Neutrophil (primary cell): ENCODE measurements around the gene EMCN.
"Not testable (repeated sequence)": the region's sequence is repeated elsewhere in the genome, so short reads cannot be mapped to it uniquely, and the experiment has no call there.

ENCODE experiments used
- H3K27ac ChIP-seq: fragments of 200-600 bp; sonication (generic); 2 replicates; pipeline ENCODE4 v1.5.1; 2016; ENCODE audit warnings: mild to moderate bottlenecking, moderate library complexity
- H3K27me3 ChIP-seq: fragments of 200-600 bp; sonication (generic); 2 replicates; pipeline ENCODE4 v1.6.0; 2016; ENCODE audit warnings: mild to moderate bottlenecking
- H3K36me3 ChIP-seq: fragments of 200-600 bp; sonication (generic); 2 replicates; pipeline ENCODE4 v1.5.1; 2017
- H3K4me1 ChIP-seq, 2 experiments: fragments of 200-600 bp in 1 of 2; sonication (generic) in 1 of 2; 1 replicate in 1 of 2; 2 replicates in 1 of 2; pipeline versions ENCODE4 v1.5.1 to v1.6.1; 2013 to 2016; ENCODE audit warnings: low read depth in 1 of 2, low read length in 1 of 2, mild to moderate bottlenecking in 1 of 2, moderate library complexity in 1 of 2; ENCODE audit not compliant: control insufficient read depth in 1 of 2, insufficient read depth in 1 of 2
- H3K4me3 ChIP-seq, 2 experiments: fragments of 200-600 bp in 1 of 2; sonication (generic) in 1 of 2; 1 replicate in 1 of 2; 2 replicates in 1 of 2; pipeline ENCODE4 v1.5.1; 2013 to 2016; ENCODE audit warnings: low read depth in 1 of 2, low read length in 1 of 2, mild to moderate bottlenecking in 1 of 2, moderate library complexity in 1 of 2
- H3K9me3 ChIP-seq: fragments of 200-600 bp; sonication (generic); 2 replicates; pipeline ENCODE4 v1.5.1; 2016
- TF ChIP-seq, protein P1 (sequence below): fragments of 200-600 bp; sonication (generic); IDR thresholded peaks from 2 replicates; pipeline ENCODE4 v1.5.1; 2016; ENCODE audit warnings: antibody characterized with exemption

EMCN gene

DNA sequence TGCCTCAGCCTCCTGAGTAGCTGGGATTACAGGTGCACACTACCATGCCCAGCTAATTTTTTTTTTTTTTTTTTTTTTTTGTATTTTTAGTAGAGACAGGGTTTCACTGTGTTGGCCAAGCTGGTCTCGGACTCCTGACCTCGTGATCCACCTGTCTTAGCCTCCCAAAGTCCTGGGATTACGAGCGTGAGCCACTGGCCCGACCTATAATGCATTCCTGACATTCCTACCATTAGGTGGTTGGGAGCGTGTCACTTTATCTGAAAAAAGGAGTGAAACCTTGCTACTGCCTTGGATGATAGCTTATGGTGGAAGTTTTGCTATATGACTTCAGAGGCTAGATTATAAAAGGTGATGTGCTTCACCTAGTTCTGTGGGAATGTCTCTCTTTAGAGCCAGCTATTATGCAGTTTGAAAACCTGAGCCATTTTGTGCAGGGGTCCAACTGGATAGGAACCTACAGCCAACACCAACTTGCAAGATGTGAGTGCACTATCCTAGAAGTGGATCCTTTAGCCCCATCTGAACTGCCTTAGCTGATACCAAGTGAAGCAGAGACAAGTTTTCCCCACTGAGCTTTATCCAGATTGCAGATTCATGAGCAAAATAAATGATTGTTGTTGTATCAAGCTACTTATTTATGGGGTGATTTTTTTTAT lies 29.8 kb upstream of the EMCN start:
- no peaks in the 10 kb centered on the region for H3K27me3 ChIP-seq
- no peaks in the 10 kb centered on the region for H3K36me3 ChIP-seq
- H3K4me3 ChIP-seq, result no peak overlapping the region
- H3K4me1 ChIP-seq, result peaks cover 32% of the 10 kb centered on the region in 2 experiments
- no peaks in the 10 kb centered on the region for H3K9me3 ChIP-seq
- H3K27ac ChIP-seq, result peak overlapping the region; percentile 69
- TF ChIP-seq, protein P1, sequence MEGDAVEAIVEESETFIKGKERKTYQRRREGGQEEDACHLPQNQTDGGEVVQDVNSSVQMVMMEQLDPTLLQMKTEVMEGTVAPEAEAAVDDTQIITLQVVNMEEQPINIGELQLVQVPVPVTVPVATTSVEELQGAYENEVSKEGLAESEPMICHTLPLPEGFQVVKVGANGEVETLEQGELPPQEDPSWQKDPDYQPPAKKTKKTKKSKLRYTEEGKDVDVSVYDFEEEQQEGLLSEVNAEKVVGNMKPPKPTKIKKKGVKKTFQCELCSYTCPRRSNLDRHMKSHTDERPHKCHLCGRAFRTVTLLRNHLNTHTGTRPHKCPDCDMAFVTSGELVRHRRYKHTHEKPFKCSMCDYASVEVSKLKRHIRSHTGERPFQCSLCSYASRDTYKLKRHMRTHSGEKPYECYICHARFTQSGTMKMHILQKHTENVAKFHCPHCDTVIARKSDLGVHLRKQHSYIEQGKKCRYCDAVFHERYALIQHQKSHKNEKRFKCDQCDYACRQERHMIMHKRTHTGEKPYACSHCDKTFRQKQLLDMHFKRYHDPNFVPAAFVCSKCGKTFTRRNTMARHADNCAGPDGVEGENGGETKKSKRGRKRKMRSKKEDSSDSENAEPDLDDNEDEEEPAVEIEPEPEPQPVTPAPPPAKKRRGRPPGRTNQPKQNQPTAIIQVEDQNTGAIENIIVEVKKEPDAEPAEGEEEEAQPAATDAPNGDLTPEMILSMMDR, result no peak

DNA sequence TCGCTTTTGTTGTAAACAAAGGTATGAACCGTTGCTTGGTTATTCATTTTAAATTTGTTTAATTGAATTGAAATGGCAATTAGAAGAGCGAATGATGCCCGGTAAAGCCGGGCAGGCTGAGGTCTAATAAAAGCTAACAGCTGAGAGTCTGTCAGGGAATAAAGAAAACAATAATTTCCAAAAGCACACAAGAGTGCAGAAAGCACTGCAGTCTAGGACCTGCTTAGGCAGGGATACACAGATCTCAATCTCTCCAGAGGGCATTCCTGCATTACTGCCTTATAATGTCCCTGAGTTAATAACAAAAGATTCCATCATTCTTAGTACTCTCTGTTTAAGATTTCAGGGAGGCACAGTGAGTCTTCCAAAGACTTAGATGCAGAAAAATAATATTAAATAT lies 27.6 kb upstream of the EMCN start:
- H3K27ac ChIP-seq, result no peak overlapping the region

DNA sequence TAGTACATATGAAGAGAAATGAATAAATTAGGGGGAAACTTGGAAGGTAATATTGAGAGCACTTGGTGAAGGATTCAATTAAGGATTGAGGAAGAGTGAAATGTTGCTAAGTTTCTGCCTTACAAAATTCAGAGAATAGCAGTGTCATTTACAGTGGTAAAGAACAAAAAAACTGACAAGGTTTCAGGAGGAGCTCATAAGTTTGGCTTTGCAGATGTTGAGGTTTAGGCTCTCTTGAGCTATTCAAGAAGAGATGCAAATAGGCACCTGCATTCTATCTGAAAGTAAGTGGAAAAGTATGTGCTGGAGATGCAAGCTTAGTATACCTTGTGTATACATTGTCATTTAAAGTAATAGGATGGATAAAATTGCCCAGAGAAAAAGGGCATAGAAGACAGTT lies 22.3 kb upstream of the EMCN start:
- H3K27ac ChIP-seq, result no peak overlapping the region
- peaks cover 44 to 46% of the 10 kb centered on the region in 2 experiments for H3K4me1 ChIP-seq
- no peaks in the 10 kb centered on the region for H3K27me3 ChIP-seq
- H3K9me3 ChIP-seq, result no peaks in the 10 kb centered on the region
- H3K36me3 ChIP-seq, result no peaks in the 10 kb centered on the region
- no peak overlapping the region for H3K4me3 ChIP-seq
- TF ChIP-seq, protein P1, result no peak

More for the DNA sequence above, 27.6 kb upstream of the EMCN start:
- H3K27me3 ChIP-seq, result no peaks in the 10 kb centered on the region
- H3K4me3 ChIP-seq, result no peak overlapping the region
- TF ChIP-seq, protein P1, result no peak
- H3K4me1 ChIP-seq, result peaks cover 40 to 41% of the 10 kb centered on the region in 2 experiments
- H3K36me3 ChIP-seq, result no peaks in the 10 kb centered on the region
- no peaks in the 10 kb centered on the region for H3K9me3 ChIP-seq

DNA sequence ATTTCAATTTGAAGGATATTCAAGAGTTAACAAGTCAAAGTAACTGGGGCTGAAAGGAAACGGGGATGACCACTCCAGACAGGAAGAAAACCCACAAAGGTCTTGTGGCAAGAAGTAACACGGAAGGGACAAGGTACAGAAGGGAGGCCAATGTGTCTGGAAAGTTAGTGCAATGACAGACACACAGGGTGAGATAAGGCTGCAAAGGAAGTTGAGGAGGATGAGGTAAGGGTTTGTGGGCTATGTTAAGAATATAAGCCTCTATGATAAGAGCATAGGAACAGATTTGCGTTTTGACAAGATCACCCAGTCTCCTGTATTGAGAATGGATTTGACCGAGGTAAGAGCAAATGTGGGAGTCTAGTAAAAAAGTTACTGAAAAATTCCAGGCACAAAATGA lies 21.9 kb upstream of the EMCN start:
- H3K9me3 ChIP-seq, result no peaks in the 10 kb centered on the region
- TF ChIP-seq, protein P1, result no peak
- no peaks in the 10 kb centered on the region for H3K27me3 ChIP-seq
- H3K4me3 ChIP-seq, result no peak overlapping the region
- H3K27ac ChIP-seq, result peak overlapping the region; percentile 30
- H3K4me1 ChIP-seq, result peaks cover 44 to 46% of the 10 kb centered on the region in 2 experiments
- H3K36me3 ChIP-seq, result no peaks in the 10 kb centered on the region

DNA sequence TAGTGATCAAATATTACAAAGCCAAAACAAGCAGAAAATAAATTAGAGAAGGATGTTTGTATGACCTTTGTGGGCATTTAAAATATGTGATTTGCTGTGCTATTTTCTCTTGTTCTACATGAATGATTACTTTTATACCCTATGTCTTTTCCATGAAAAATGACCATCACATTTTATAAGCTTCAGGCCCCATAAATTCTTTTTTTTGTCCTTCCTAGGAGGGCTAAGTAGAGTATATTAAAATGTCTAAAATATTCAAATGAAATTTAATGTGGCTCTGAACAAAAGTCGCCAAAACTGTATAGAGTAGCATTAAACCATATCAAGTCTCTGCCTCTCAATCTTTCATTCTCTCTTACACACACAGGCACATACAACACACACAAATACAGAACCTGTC lies 15.9 kb upstream of the EMCN start:
- H3K4me1 ChIP-seq, result peaks cover 4 to 6% of the 10 kb centered on the region in 2 experiments
- H3K9me3 ChIP-seq, result no peaks in the 10 kb centered on the region
- TF ChIP-seq, protein P1, result no peak
- H3K4me3 ChIP-seq, result no peak overlapping the region
- H3K36me3 ChIP-seq, result no peaks in the 10 kb centered on the region
- peak overlapping the region; percentile 21 for H3K27ac ChIP-seq
- no peaks in the 10 kb centered on the region for H3K27me3 ChIP-seq

DNA sequence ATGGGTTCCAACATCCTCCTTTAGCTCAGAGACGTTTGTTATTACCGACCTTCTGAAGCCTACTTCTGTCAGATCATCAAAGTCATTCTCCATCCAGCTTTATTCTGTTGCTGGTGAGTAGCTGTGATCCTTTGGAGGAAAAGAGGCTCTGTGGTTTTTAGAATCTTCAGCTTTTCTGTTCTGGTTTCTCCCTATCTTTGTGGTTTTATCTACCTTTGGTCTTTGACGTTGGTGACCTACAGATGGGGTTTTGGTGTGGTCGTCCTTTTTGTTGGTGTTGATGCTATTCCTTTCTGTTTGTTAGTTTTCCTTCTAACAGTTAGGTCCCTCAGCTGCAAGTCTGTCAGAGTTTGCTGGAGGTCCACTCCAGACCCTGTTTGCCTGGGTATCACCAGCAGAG lies 12.3 kb upstream of the EMCN start:
- H3K27ac ChIP-seq, H3K4me1 ChIP-seq, H3K9me3 ChIP-seq, H3K4me3 ChIP-seq, H3K36me3 ChIP-seq, H3K27me3 ChIP-seq: not testable (repeated sequence)
